Measurements from ENCODE around the gene PRIM2.
"Not testable (repeated sequence)": the region's sequence is repeated elsewhere in the genome, so short reads cannot be mapped to it uniquely, and the experiment has no call there.

PRIM2 gene

DNA sequence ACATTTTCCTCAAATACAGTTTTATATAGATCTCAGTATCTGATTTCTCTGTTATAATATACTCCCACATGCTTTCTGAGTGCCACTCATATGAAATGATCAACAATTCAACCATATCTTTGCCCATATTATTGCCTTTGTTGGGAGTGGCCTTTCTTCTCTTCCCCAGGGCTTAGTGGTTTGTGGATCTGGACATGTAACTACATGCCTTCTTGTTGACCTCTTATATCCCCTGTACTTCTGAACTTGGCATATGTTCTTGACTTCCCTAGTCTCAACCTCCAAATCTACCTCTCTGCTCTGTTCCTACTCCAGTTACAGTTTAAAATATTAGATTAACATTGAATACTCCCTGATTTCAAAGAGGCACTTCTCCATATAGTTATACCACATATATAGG lies 34.3 kb upstream of the PRIM2 start:
- Histone ChIP-seq H3K4me3 (replicated peaks; ENCODE audit: insufficient read depth, low read length) (no peak overlapping the region), H3K27ac (replicated peaks) (no peak overlapping the region), H3K27me3 (ENCODE audit: insufficient read depth, poor library complexity, severe bottlenecking) (no peaks in the 10 kb centered on the region)
- TF ChIP-seq, protein P1, sequence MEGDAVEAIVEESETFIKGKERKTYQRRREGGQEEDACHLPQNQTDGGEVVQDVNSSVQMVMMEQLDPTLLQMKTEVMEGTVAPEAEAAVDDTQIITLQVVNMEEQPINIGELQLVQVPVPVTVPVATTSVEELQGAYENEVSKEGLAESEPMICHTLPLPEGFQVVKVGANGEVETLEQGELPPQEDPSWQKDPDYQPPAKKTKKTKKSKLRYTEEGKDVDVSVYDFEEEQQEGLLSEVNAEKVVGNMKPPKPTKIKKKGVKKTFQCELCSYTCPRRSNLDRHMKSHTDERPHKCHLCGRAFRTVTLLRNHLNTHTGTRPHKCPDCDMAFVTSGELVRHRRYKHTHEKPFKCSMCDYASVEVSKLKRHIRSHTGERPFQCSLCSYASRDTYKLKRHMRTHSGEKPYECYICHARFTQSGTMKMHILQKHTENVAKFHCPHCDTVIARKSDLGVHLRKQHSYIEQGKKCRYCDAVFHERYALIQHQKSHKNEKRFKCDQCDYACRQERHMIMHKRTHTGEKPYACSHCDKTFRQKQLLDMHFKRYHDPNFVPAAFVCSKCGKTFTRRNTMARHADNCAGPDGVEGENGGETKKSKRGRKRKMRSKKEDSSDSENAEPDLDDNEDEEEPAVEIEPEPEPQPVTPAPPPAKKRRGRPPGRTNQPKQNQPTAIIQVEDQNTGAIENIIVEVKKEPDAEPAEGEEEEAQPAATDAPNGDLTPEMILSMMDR (IDR thresholded peaks at IDR 0.05; ENCODE audit: insufficient read depth, low read length) = no peak
- no peak for TF ChIP-seq GABPA (IDR thresholded peaks at IDR 0.05; ENCODE audit: low read depth)
- TF ChIP-seq REST (IDR thresholded peaks at IDR 0.05; ENCODE audit: insufficient replicate concordance, low read depth) = no peak
- TF ChIP-seq SPI1 (IDR thresholded peaks at IDR 0.05; ENCODE audit: borderline replicate concordance, low read depth) = no peak
- TF ChIP-seq POLR2AphosphoS5 (IDR thresholded peaks at IDR 0.05; ENCODE audit: low read depth) = no peak
- DNase-seq (ENCODE audit: low read depth in 1 of 2, low spot score in 1 of 2) = no peak

DNA sequence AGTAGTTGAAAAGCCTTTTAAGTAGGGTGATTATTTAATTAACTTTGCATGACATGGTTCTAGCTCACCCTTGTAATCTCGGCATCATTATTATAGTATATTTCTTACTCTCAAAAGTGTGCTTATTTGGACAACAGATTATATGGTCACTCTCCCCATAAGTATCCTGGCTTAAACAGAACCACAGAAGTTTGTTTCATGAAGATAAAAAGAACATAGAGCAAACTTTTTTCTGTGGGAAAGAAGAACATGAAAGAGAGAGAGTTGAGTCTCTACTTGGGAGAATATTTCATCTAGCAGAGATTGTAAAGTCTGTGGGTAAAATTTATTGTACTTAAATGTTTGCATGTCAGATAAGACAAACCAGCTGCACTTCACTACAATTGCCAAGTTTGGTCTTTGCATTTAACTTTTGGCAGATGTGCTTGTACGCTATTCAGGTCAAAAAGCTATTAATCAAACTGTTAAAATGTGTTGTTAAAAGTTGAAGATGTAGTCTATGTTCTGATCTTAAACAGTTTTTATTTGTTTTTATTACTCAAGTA lies 33.4 kb upstream of the PRIM2 start:
- H3K27me3 ChIP-seq (ENCODE audit: insufficient read depth, poor library complexity, severe bottlenecking) = no peaks in the 10 kb centered on the region
- TF ChIP-seq, protein P1 (IDR thresholded peaks at IDR 0.05; ENCODE audit: insufficient read depth, low read length) = no peak
- TF ChIP-seq GABPA (IDR thresholded peaks at IDR 0.05; ENCODE audit: low read depth) (no peak), REST (IDR thresholded peaks at IDR 0.05; ENCODE audit: insufficient replicate concordance, low read depth) (no peak), POLR2AphosphoS5 (IDR thresholded peaks at IDR 0.05; ENCODE audit: low read depth) (no peak), SPI1 (IDR thresholded peaks at IDR 0.05; ENCODE audit: borderline replicate concordance, low read depth) (no peak)
- H3K27ac ChIP-seq (replicated peaks) = no peak overlapping the region
- no peak overlapping the region for H3K4me3 ChIP-seq (replicated peaks; ENCODE audit: insufficient read depth, low read length)
- DNase-seq (ENCODE audit: low read depth in 1 of 2, low spot score in 1 of 2) = no peak

DNA sequence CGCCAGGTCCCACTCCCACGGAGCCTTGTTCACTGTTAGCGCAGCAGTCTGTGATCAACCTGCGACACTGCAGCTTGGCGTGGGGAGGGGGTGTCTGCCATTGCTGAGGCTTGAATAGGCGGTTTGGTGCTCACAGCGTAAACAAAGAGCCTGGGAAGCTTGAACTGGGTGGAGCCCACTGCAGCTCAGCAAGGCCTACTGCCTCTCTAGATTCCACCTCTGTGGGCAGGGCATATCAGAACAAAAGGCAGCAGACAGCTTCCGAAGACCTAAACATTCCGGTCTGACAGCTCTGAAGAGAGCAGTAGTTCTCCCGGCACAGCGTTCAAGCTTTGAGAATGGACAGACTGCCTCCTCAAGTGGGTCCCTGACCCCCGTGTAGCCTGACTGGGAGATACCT lies 29.3 kb upstream of the PRIM2 start:
- H3K27ac ChIP-seq (replicated peaks); H3K4me3 ChIP-seq (replicated peaks; ENCODE audit: insufficient read depth, low read length); DNase-seq (ENCODE audit: low read depth in 1 of 2, low spot score in 1 of 2); H3K27me3 ChIP-seq (ENCODE audit: insufficient read depth, poor library complexity, severe bottlenecking): not testable (repeated sequence)

DNA sequence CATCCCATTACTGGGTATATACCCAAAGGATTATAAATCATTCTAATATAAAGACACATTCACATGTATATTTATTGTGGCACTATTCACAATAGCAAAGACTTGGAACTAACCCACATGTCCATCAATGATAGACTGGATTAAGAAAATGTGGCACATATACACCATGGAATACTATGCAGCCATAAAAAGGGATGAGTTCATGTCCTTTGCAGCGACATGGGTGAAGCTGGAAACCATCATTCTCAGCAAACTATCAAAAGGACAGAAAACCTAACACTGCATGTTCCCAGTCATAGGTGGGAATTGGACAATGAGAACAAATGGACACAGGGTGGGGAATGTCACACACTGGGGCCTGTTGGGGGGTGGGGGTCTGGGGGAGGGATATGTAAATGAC lies 24.0 kb upstream of the PRIM2 start:
- not testable (repeated sequence) for DNase-seq (ENCODE audit: low read depth in 1 of 2, low spot score in 1 of 2); H3K4me3 ChIP-seq (replicated peaks; ENCODE audit: insufficient read depth, low read length); H3K27ac ChIP-seq (replicated peaks); H3K27me3 ChIP-seq (ENCODE audit: insufficient read depth, poor library complexity, severe bottlenecking)

DNA sequence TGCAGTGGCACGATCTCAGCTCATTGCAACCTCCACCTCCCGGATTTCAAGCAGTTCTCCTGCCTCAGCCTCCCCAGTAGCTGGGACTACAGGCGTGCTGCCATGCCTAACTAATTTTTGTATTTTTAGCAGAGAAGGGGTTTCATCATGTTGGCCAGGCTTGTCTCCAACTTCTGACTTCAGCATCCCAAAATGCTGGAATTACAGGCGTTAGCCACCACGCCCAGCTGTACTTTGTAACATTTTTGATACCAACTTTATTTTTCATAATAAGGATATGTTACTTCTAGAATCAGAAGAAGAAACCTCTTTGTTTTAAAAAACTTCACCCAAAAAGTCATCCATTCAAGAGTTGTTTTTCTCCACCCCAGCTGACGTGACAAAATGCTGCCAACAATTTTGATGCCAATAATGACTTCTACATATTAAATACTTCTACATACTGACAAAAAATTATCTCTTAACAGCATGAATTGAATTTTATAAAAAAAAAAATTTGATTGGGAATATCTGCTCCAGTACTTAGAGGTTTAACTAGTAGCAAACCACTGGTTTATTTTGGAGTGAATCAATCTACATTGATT lies 22.5 kb upstream of the PRIM2 start:
- no peak overlapping the region for H3K4me3 ChIP-seq (replicated peaks; ENCODE audit: insufficient read depth, low read length)
- peaks cover 2% of the 10 kb centered on the region for H3K27me3 ChIP-seq (ENCODE audit: insufficient read depth, poor library complexity, severe bottlenecking)
- no peak overlapping the region for H3K27ac ChIP-seq (replicated peaks)
- DNase-seq (ENCODE audit: low read depth in 1 of 2, low spot score in 1 of 2) = no peak
- TF ChIP-seq GABPA (IDR thresholded peaks at IDR 0.05; ENCODE audit: low read depth) = no peak
- no peak for TF ChIP-seq SPI1 (IDR thresholded peaks at IDR 0.05; ENCODE audit: borderline replicate concordance, low read depth)
- TF ChIP-seq, protein P1 (IDR thresholded peaks at IDR 0.05; ENCODE audit: insufficient read depth, low read length) = no peak
- no peak for TF ChIP-seq POLR2AphosphoS5 (IDR thresholded peaks at IDR 0.05; ENCODE audit: low read depth)
- TF ChIP-seq REST (IDR thresholded peaks at IDR 0.05; ENCODE audit: insufficient replicate concordance, low read depth) = no peak
